ENCODE data around the gene PRKD3.

The PRKD3 gene

GRCh38 chr2:37343537-37344434 lies 19.2 kb upstream of the PRKD3 start:
- DNase-seq (ENCODE audit: low spot score) = no peak

- no peak for DNase-seq (ENCODE audit: low spot score)
Measured at GRCh38 chr2:37342591-37343220, 18.1 kb upstream of the PRKD3 start.

GRCh38 chr2:37340637-37341036 lies 16.0 kb upstream of the PRKD3 start:
- no peak for DNase-seq (ENCODE audit: low spot score)

- DNase-seq (ENCODE audit: low spot score) = no peak
Measured at GRCh38 chr2:37338933-37339332, 14.3 kb upstream of the PRKD3 start.

GRCh38 chr2:37337620-37338280 lies 13.1 kb upstream of the PRKD3 start:
- DNase-seq (ENCODE audit: low spot score) = no peak

GRCh38 chr2:37335604-37336003 lies 11.0 kb upstream of the PRKD3 start:
- no peak for DNase-seq (ENCODE audit: low spot score)

- DNase-seq (ENCODE audit: low spot score) = no peak
Measured at GRCh38 chr2:37333256-37333655, 8.6 kb upstream of the PRKD3 start.

GRCh38 chr2:37332560-37332959 lies 7.9 kb upstream of the PRKD3 start:
- no peak for DNase-seq (ENCODE audit: low spot score)

GRCh38 chr2:37330681-37331080 lies 6.0 kb upstream of the PRKD3 start:
- DNase-seq (ENCODE audit: low spot score) = no peak

GRCh38 chr2:37326866-37327634 lies 2.4 kb upstream of the PRKD3 start:
- DNase-seq (ENCODE audit: low spot score) = no peak

GRCh38 chr2:37326285-37326684 lies 1.7 kb upstream of the PRKD3 start:
- no peak for DNase-seq (ENCODE audit: low spot score)

- DNase-seq (ENCODE audit: low spot score) = no peak
Measured at GRCh38 chr2:37325625-37326071, 1.0 kb upstream of the PRKD3 start.

- DNase-seq (ENCODE audit: low spot score) = peak; percentile 83
Measured at GRCh38 chr2:37324536-37324785, 172 bp downstream of the PRKD3 start.

GRCh38 chr2:37323781-37324535 lies 675 bp downstream of the PRKD3 start:
- peak; percentile 74 for DNase-seq (ENCODE audit: low spot score)

- peak; percentile 40 for DNase-seq (ENCODE audit: low spot score)
Measured at GRCh38 chr2:37323176-37323780, 1.4 kb downstream of the PRKD3 start.

GRCh38 chr2:37322368-37322767 lies 2.3 kb downstream of the PRKD3 start:
- peak; percentile 36 for DNase-seq (ENCODE audit: low spot score)

- no peak for DNase-seq (ENCODE audit: low spot score)
Measured at GRCh38 chr2:37321029-37321682, 3.5 kb downstream of the PRKD3 start.

GRCh38 chr2:37319754-37320609 lies 4.7 kb downstream of the PRKD3 start:
- DNase-seq (ENCODE audit: low spot score) = no peak

GRCh38 chr2:37318401-37318800 lies 6.2 kb downstream of the PRKD3 start:
- DNase-seq (ENCODE audit: low spot score) = peak; percentile 30

- DNase-seq (ENCODE audit: low spot score) = no peak
Measured at GRCh38 chr2:37317746-37318145, 6.9 kb downstream of the PRKD3 start.

Measured in NAMALWA (cell line).